H1 (cell line): Measurements from ENCODE around the gene SCAP. TPM values are rescaled to one million over a fixed set of nuclear protein-coding genes. Genes with fewer than 3 reads are reported as not detected.

ENCODE experiments used
- CTCF ChIA-PET: fragments of 300-600 bp; sonication (Branson Sonifier 250); formaldehyde crosslinking; loops from one replicate; lab custom pipeline; 2021; ENCODE audit not compliant: partially characterized antibody; lab: Charles Lee
- POLR2A ChIA-PET: fragments of 300-600 bp; sonication (Branson Sonifier 250); formaldehyde crosslinking; loops from one replicate; lab custom pipeline; 2021; ENCODE audit warnings: inconsistent platforms; ENCODE audit not compliant: partially characterized antibody; lab: Charles Lee
- DNase-seq, 2 experiments: peaks; one replicate each; pipeline versions ENCODE4 v3.0.0 to v3.0.0-alpha.2; 2010 to 2022; ENCODE audit warnings: low spot score in 2 of 2, low read depth in 1 of 2, mixed read lengths in 1 of 2
- FAIRE-seq: peaks from 2 replicates; lab custom pipeline; 2011; peaks lifted over from hg19 to GRCh38; lab: Jason Lieb, UNC
- H2AFZ ChIP-seq: 2 replicates; pipeline ENCODE4 v1.8.1; 2012; ENCODE audit warnings: low read length, inconsistent platforms
- H2AK5ac ChIP-seq: 2 replicates; pipeline ENCODE4 v1.6.1; 2013; ENCODE audit warnings: low read depth, low read length
- H2BK120ac ChIP-seq: replicated peaks from 2 replicates; pipeline ENCODE3; 2013; ENCODE audit warnings: low read depth, low read length, inconsistent platforms
- H2BK12ac ChIP-seq: 2 replicates; pipeline ENCODE4 v1.6.1; 2013; ENCODE audit warnings: low read depth, low read length
- H2BK15ac ChIP-seq: 2 replicates; pipeline ENCODE4 v1.6.1; 2013; ENCODE audit warnings: low read length
- H2BK20ac ChIP-seq: 2 replicates; pipeline ENCODE4 v1.6.1; 2013; ENCODE audit warnings: low read length
- H2BK5ac ChIP-seq: 2 replicates; pipeline ENCODE4 v1.6.1; 2013; ENCODE audit warnings: low read depth, low read length
- H3K14ac ChIP-seq: 2 replicates; pipeline ENCODE4 v1.6.1; 2013; ENCODE audit warnings: inconsistent platforms; ENCODE audit not compliant: insufficient read length
- H3K18ac ChIP-seq: 2 replicates; pipeline ENCODE4 v1.6.1; 2013; ENCODE audit warnings: low read length; ENCODE audit errors: extremely low read depth
- H3K23ac ChIP-seq: 2 replicates; pipeline ENCODE4 v1.6.1; 2013; ENCODE audit warnings: inconsistent platforms; ENCODE audit not compliant: insufficient read length
- H3K23me2 ChIP-seq: 2 replicates; pipeline ENCODE4 v1.6.1; 2013; ENCODE audit warnings: low read depth, low read length
- H3K27ac ChIP-seq: 2 replicates; pipeline ENCODE4 v1.6.1; 2011; ENCODE audit warnings: low read depth, low read length, inconsistent platforms
- H3K27me3 ChIP-seq, 4 experiments: replicated peaks in 1 of 4; 1 replicate in 1 of 4; 2 replicates in 3 of 4; pipeline versions ENCODE4 v1.6.1 to v1.8.1; 2011 to 2013; ENCODE audit warnings: low read length in 3 of 4, mild to moderate bottlenecking in 3 of 4, inconsistent platforms in 2 of 4, mixed read lengths in 2 of 4, moderate library complexity in 1 of 4; ENCODE audit not compliant: control insufficient read depth in 3 of 4, insufficient read depth in 3 of 4; ENCODE audit errors: extremely low read depth in 1 of 4
- H3K36me3 ChIP-seq, 4 experiments: 2 replicates each; pipeline versions ENCODE4 v1.6.1 to v1.8.1; 2011 to 2013; ENCODE audit warnings: mild to moderate bottlenecking in 4 of 4, low read length in 3 of 4, moderate library complexity in 2 of 4, control low read depth in 1 of 4, inconsistent platforms in 1 of 4; ENCODE audit not compliant: insufficient read depth in 4 of 4, control insufficient read depth in 2 of 4
- H3K4ac ChIP-seq: replicated peaks from 2 replicates; pipeline ENCODE3; 2013; ENCODE audit warnings: low read length, low read depth, mixed read lengths, inconsistent platforms; ENCODE audit not compliant: insufficient read length
- H3K4me1 ChIP-seq, 4 experiments: replicated peaks in 1 of 4; 1 replicate in 1 of 4; 2 replicates in 3 of 4; pipeline versions ENCODE4 v1.6.1 to v1.8.1; 2011 to 2013; ENCODE audit warnings: low read length in 3 of 4, inconsistent platforms in 2 of 4, mixed read lengths in 1 of 4; ENCODE audit not compliant: insufficient read depth in 4 of 4, control insufficient read depth in 3 of 4
- H3K4me2 ChIP-seq, 2 experiments: 2 replicates each; pipeline versions ENCODE4 v1.6.1 to v1.8.1; 2011 to 2013; ENCODE audit warnings: low read depth in 2 of 2, low read length in 2 of 2, control low read depth in 1 of 2, inconsistent platforms in 1 of 2, mild to moderate bottlenecking in 1 of 2; ENCODE audit not compliant: insufficient read depth in 1 of 2
- H3K4me3 ChIP-seq, 4 experiments: fragments of 200-600, 300-600 bp in 1 of 4; sonication (generic), shearing (Covaris generic), sonication (Bioruptor Twin) in 1 of 4; 2 replicates each; pipeline versions ENCODE4 v1.5.1 to v1.8.1; 2011 to 2016; ENCODE audit warnings: low read length in 4 of 4, low read depth in 3 of 4, control low read depth in 2 of 4, inconsistent platforms in 2 of 4, mild to moderate bottlenecking in 2 of 4, mixed read lengths in 1 of 4, moderate library complexity in 1 of 4; ENCODE audit not compliant: insufficient read depth in 2 of 4; ENCODE audit errors: extremely low read depth in 1 of 4
- H3K56ac ChIP-seq: replicated peaks from 2 replicates; pipeline ENCODE3; 2013; ENCODE audit warnings: low read depth, mild to moderate bottlenecking, mixed read lengths, low read length, inconsistent platforms; ENCODE audit not compliant: insufficient read length
- H3K79me1 ChIP-seq: 2 replicates; pipeline ENCODE4 v1.6.1; 2013; ENCODE audit warnings: low read depth, low read length, control low read depth
- H3K79me2 ChIP-seq, 2 experiments: 2 replicates each; pipeline versions ENCODE4 v1.6.1 to v1.8.1; 2012 to 2013; ENCODE audit warnings: low read length in 2 of 2, mild to moderate bottlenecking in 2 of 2, inconsistent platforms in 1 of 2; ENCODE audit not compliant: insufficient read depth in 2 of 2, control insufficient read depth in 1 of 2
- H3K9ac ChIP-seq, 4 experiments: replicated peaks in 1 of 4; 1 replicate in 1 of 4; 2 replicates in 3 of 4; pipeline versions ENCODE4 v1.6.1 to v1.8.1; 2011 to 2013; ENCODE audit warnings: low read depth in 3 of 4, low read length in 3 of 4, control low read depth in 2 of 4, mild to moderate bottlenecking in 2 of 4, moderate library complexity in 2 of 4, inconsistent platforms in 1 of 4; ENCODE audit errors: extremely low read depth in 1 of 4
- H3K9me3 ChIP-seq, 2 experiments: 2 replicates each; pipeline versions ENCODE4 v1.6.1 to v1.8.1; 2012 to 2013; ENCODE audit warnings: mild to moderate bottlenecking in 2 of 2, moderate library complexity in 2 of 2, control low read depth in 1 of 2, inconsistent platforms in 1 of 2, low read depth in 1 of 2, low read length in 1 of 2, mixed read lengths in 1 of 2; ENCODE audit not compliant: insufficient read depth in 2 of 2
- H4K20me1 ChIP-seq, 2 experiments: replicated peaks in 1 of 2; 2 replicates each; pipeline versions ENCODE3 to v1.8.1; 2011 to 2013; ENCODE audit warnings: inconsistent platforms in 2 of 2, low read length in 2 of 2, mild to moderate bottlenecking in 1 of 2; ENCODE audit not compliant: insufficient read depth in 2 of 2, control insufficient read depth in 1 of 2
- H4K5ac ChIP-seq: 2 replicates; pipeline ENCODE4 v1.6.1; 2013; ENCODE audit warnings: low read length, low read depth, mixed read lengths, inconsistent platforms; ENCODE audit not compliant: insufficient read length
- H4K8ac ChIP-seq: 2 replicates; pipeline ENCODE4 v1.8.0; 2013; ENCODE audit warnings: mild to moderate bottlenecking, moderate library complexity, low read length, inconsistent platforms; ENCODE audit not compliant: insufficient read depth; ENCODE audit errors: extremely low read depth
- H4K91ac ChIP-seq: replicated peaks from 2 replicates; pipeline ENCODE3; 2013; ENCODE audit warnings: low read length, mixed read lengths, inconsistent platforms; ENCODE audit not compliant: insufficient read length
- CBX8 ChIP-seq: fragments of 300-800, 300-1000 bp; sonication (generic); IDR thresholded peaks from 2 replicates; pipeline ENCODE4 v1.7.1; 2016; ENCODE audit warnings: low read depth, low read length, borderline replicate concordance
- KDM4A ChIP-seq: IDR thresholded peaks from one replicate; pipeline ENCODE4 v1.7.1; 2012; ENCODE audit warnings: low read depth, mild to moderate bottlenecking, moderate library complexity, low read length, inconsistent platforms; ENCODE audit not compliant: severe bottlenecking
- RFX5 ChIP-seq: IDR thresholded peaks from 2 replicates; pipeline ENCODE4 v1.6.1; 2011; ENCODE audit warnings: low read depth, low read length, improper control_type of control experiment, borderline replicate concordance
- SP2 ChIP-seq: IDR thresholded peaks from 2 replicates; pipeline ENCODE4 v1.6.1; 2012; ENCODE audit warnings: mild to moderate bottlenecking, low read length, inconsistent platforms
- TCF12 ChIP-seq: IDR thresholded peaks from 2 replicates; pipeline ENCODE4 v1.6.1; 2011; ENCODE audit warnings: low read depth, mild to moderate bottlenecking, low read length
- WGBS, 2 experiments: shearing (Covaris generic) in 1 of 2; methylation state at CpG; one replicate each; pipeline versions ENCODE4 v1.1.6 to v1.1.7; 2013 to 2015; ENCODE audit warnings: low lambda C conversion rate in 2 of 2, mixed read lengths in 2 of 2, inconsistent platforms in 1 of 2, low coverage in 1 of 2, missing lambda C conversion rate in 1 of 2; ENCODE audit not compliant: insufficient replicate concordance in 2 of 2, insufficient coverage in 1 of 2, insufficient read length in 1 of 2; ENCODE audit errors: extremely low coverage in 1 of 2, missing lambda C conversion rate in 1 of 2; 5-methylcytosine and 5-hydroxymethylcytosine counted together
- polyA plus RNA-seq, 7 experiments: library from polyadenylated mRNA; depleted of rRNA in 3 of 7; stranded (reverse) in 5 of 7; unstranded in 2 of 7; fragments of >200 nt in 5 of 7; fragments of 200-250 nt in 2 of 7; gene quantifications; 1 replicate in 5 of 7; 2 replicates in 1 of 7; 4 replicates in 1 of 7; pipeline versions ENCODE4 v1.2.1 to v1.2.3, GENCODE V29; 2011 to 2013; ENCODE audit warnings: missing spikeins in 2 of 7, mixed read lengths in 2 of 7
- total RNA-seq: library from RNA; stranded (reverse); fragmentation: NEBNext Ultra II Directional; extraction: Animal tissue kit (Norgen Biotek cat#: 25700); gene quantifications from 2 replicates; pipeline ENCODE4 v1.2.1, GENCODE V29; 2021
- TF ChIP-seq, protein P1 (sequence below): IDR thresholded peaks from 2 replicates; pipeline ENCODE4 v1.6.1; 2011; ENCODE audit warnings: low read length, improper control_type of control experiment

The SCAP gene
- total and polyA plus RNA-seq, 2 of the 8 experiments (the other 6 are each of a cell fraction or from before 2014, with no cell fraction given) = 74.0 to 114 TPM

DNA sequence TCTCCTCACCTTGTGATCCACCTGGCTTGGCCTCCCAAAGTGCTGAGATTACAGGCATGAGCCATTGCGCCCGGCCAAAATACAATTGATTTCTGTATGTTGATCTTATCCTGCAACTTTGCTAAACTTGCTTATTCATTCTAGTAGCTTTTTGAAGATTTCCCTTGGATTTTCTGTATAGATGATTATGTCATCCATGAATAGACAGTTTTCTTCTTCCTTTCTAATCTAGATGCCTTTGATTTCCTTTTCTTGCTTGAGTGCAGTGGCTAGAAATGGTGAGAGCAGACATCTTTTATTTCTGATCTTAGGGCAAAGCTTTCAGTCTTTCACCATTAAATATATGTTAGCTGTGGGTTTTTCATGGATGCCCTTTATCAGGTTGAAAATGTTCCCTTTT lies 42.2 kb upstream of the SCAP start:
- no peak overlapping the region for H2BK120ac ChIP-seq
- no peak overlapping the region for H3K4ac ChIP-seq
- H4K5ac ChIP-seq = no peak overlapping the region
- H2BK15ac ChIP-seq = no peak overlapping the region
- POLR2A ChIA-PET = no interaction called here
- H3K18ac ChIP-seq = no peak overlapping the region
- no peak overlapping the region for H2AK5ac ChIP-seq
- FAIRE-seq (no peak), DNase-seq (no peak)
- 94% methylated on average over 2 of the region's 2 CpGs; no CpG with 5 or more reads in 1 of the 2 experiments for WGBS, 2 experiments
- no peaks in the 10 kb centered on the region for H3K36me3 ChIP-seq
- H2BK5ac ChIP-seq = no peak overlapping the region
- H4K91ac ChIP-seq = no peak overlapping the region
- CTCF ChIA-PET = no interaction called here
- no peaks in the 10 kb centered on the region for H3K79me2 ChIP-seq
- H3K23ac ChIP-seq = no peak overlapping the region
- no peak overlapping the region for H2BK20ac ChIP-seq
- H3K79me1 ChIP-seq = no peaks in the 10 kb centered on the region
- H3K56ac ChIP-seq = no peak overlapping the region
- H4K20me1 ChIP-seq = no peaks in the 10 kb centered on the region
- no peak overlapping the region for H2BK12ac ChIP-seq
- peaks cover 3 to 9% (median 8%) of the 10 kb centered on the region in 4 experiments for H3K27me3 ChIP-seq
- no peaks in the 10 kb centered on the region; the same call in 1 of the 2 replicates for H3K23me2 ChIP-seq
- H3K27ac ChIP-seq = no peak overlapping the region
- H2AFZ ChIP-seq = no peak overlapping the region
- no peak overlapping the region for H3K9ac ChIP-seq
- H3K14ac ChIP-seq = no peak overlapping the region
- peaks cover 0 to 11% (median 2%) of the 10 kb centered on the region in 4 experiments; a peak in 4 of 7 replicates for H3K4me1 ChIP-seq
- no peaks in the 10 kb centered on the region for H3K9me3 ChIP-seq
- no peak overlapping the region for H3K4me2 ChIP-seq
- H4K8ac ChIP-seq = no peak overlapping the region
- H3K4me3 ChIP-seq = no peak overlapping the region
- TF ChIP-seq KDM4A = no peak
- TF ChIP-seq TCF12 = no peak
- no peak for TF ChIP-seq RFX5
- TF ChIP-seq, protein P1, sequence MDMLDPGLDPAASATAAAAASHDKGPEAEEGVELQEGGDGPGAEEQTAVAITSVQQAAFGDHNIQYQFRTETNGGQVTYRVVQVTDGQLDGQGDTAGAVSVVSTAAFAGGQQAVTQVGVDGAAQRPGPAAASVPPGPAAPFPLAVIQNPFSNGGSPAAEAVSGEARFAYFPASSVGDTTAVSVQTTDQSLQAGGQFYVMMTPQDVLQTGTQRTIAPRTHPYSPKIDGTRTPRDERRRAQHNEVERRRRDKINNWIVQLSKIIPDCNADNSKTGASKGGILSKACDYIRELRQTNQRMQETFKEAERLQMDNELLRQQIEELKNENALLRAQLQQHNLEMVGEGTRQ = no peak
- TF ChIP-seq SP2 = no peak
- no peak for TF ChIP-seq CBX8
